ENCODE data around the gene TEAD4.

The TEAD4 gene

DNA sequence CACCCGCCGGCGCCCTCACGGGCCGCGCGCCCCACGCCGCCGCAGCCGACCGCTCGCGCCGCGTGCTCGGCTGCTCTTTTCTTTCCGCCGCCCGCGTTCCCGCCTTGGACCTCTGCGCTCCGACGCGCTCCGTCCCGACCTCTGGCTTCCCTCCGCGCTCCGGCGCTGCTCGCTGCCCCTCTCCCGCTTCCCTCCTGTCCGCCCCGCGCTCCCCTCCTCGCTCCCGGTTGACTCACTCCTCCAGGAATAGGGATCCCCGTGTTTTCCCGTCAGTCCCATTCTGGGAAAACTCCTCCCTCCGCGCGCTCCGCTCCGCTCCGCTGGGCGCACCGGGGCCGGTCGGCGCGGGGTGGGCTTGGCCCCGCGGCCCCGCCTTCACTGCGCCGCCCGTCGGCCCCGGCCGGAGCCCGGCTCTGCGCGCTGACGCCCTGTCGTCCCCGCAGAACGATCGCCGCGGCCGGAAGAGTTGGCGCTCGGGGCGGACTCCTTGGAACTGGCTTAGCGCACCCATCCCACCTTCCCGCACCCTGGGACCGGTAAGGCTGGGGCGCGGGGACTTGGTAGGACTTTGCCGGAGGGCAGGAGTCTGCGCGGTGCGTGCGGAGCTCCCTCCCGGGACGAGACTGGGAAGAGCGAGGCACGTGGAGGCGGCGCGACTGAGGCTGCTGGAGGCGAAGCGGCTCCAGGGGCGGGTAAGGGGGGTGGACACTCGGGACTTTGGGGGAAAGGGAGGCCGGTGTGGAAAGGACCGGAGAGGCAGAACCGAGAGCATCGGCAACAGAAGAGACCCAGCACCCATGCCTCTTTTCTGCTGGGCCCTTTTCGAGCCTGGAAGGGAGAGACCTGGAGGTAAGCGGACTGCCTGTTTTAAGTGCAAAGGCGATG, 550 bp downstream of the TEAD4 start:
- peaks cover 41% of the 10 kb centered on the region for H3K27me3 ChIP-seq (ENCODE audit: control insufficient read depth, insufficient read depth, low read length, poor library complexity, severe bottlenecking)
- no peaks in the 10 kb centered on the region for H3K9me3 ChIP-seq (ENCODE audit: control insufficient read depth, low read length)
- H3K4me3 ChIP-seq (ENCODE audit: insufficient read depth, low read depth, low read length), result peak overlapping the region; percentile 46
- H3K4me1 ChIP-seq (ENCODE audit: control insufficient read depth, insufficient read depth, low read length), result peaks cover 30% of the 10 kb centered on the region
- peak overlapping the region; percentile 63 for H3K27ac ChIP-seq (ENCODE audit: insufficient read depth, low read depth, low read length, poor library complexity, severe bottlenecking)
- 0% methylated on average over 104 of the region's 104 CpGs for WGBS, 2 experiments
- H3K36me3 ChIP-seq (ENCODE audit: control insufficient read depth, insufficient read depth, low read length), result no peaks in the 10 kb centered on the region

DNA sequence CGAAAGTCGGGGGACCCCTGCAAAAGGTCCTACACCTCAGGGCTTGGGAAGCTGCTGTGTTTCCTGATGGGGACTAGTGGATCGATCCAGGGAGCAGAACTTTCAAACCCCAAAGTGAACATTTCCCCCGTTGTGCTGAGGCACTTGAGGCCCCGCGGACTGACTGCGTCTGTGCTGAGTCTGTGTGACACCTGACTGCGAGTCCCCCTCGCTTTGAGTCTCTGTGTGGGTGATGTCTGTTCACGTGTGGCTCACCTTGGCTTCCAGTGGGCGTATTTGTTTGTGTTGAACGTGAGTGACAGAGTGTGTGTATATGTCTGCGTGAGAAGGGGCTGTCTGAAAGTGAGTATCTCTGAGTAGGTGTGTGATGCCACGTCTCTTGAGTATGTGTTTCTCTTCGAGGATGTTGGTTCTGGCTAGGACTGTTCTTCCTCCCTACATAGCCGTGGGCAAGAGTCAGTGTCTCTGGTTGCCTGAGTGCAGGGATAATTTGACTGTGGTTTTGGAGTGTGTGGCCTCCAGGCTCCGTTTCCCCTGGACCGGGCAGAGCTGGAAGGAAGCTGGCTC, 1.3 kb downstream of the TEAD4 start:
- WGBS, 2 experiments, result 3% methylated on average over 18 of the region's 18 CpGs
- H3K4me1 ChIP-seq (ENCODE audit: control insufficient read depth, insufficient read depth, low read length), result peaks cover 30% of the 10 kb centered on the region
- H3K9me3 ChIP-seq (ENCODE audit: control insufficient read depth, low read length), result no peaks in the 10 kb centered on the region
- H3K36me3 ChIP-seq (ENCODE audit: control insufficient read depth, insufficient read depth, low read length), result no peaks in the 10 kb centered on the region
- peaks cover 41% of the 10 kb centered on the region for H3K27me3 ChIP-seq (ENCODE audit: control insufficient read depth, insufficient read depth, low read length, poor library complexity, severe bottlenecking)
- H3K4me3 ChIP-seq (ENCODE audit: insufficient read depth, low read depth, low read length), result peak overlapping the region; percentile 46
- no peak overlapping the region for H3K27ac ChIP-seq (ENCODE audit: insufficient read depth, low read depth, low read length, poor library complexity, severe bottlenecking)

DNA sequence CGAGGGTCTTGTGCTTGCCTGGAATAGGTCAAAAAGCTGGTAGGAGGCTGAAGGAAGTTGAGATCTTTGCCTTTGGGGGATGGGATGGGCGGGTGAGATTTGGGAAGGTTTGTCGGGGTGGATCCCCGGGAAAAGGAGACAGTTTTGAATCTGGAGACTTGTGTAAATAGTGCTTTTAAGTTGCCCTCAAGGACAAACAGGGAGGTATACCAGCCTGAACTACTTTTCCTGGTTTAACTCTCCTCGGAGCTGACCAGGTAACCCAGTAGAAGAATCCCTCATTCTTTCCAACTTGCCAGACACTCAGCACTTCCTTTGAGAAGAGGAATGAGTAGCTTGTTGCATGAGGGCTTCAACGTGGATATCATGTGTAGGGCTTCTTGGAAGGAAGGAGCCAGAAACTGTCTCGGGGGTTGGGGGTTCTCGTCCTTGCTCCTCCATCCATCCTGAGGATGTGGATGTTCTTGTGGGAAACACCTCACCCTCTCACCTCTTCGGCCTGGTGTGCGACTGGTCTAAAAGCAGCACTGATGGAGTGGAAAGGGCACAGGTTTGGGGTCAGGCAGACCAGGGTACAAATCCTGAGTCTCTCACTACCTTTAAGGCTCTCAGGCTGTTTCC, 1.9 kb downstream of the TEAD4 start:
- no peaks in the 10 kb centered on the region for H3K36me3 ChIP-seq (ENCODE audit: control insufficient read depth, insufficient read depth, low read length)
- no peak overlapping the region for H3K27ac ChIP-seq (ENCODE audit: insufficient read depth, low read depth, low read length, poor library complexity, severe bottlenecking)
- WGBS, 2 experiments, result 28 to 30% methylated on average over 10 of the region's 10 CpGs
- H3K9me3 ChIP-seq (ENCODE audit: control insufficient read depth, low read length), result no peaks in the 10 kb centered on the region
- H3K4me1 ChIP-seq (ENCODE audit: control insufficient read depth, insufficient read depth, low read length), result peaks cover 30% of the 10 kb centered on the region
- H3K27me3 ChIP-seq (ENCODE audit: control insufficient read depth, insufficient read depth, low read length, poor library complexity, severe bottlenecking), result peaks cover 41% of the 10 kb centered on the region
- H3K4me3 ChIP-seq (ENCODE audit: insufficient read depth, low read depth, low read length), result peak overlapping the region; percentile 46

DNA sequence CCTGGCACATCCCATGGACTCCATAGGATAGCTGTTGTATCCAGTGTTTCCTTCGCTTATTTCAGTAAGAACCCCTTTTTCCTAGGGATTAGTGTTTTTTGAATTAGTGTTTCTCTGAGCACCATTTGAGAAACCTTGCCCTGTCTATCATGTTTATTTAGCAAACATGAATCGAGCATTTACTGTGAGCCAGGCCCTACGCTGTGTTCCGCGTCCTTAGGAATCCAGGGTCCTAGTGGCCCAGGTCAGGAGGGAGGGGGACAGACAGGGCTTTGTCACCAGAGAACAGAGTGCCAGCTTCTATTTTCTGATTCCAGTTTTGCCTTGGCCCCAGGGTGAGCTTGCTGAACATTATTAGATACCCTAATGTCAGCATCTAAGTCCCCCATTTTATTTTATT, 2.5 kb downstream of the TEAD4 start:
- no peaks in the 10 kb centered on the region for H3K9me3 ChIP-seq (ENCODE audit: control insufficient read depth, low read length)
- H3K4me3 ChIP-seq (ENCODE audit: insufficient read depth, low read depth, low read length), result no peak overlapping the region
- 63 to 64% methylated on average over 5 of the region's 5 CpGs for whole genome bisulfite sequencing, 2 experiments
- H3K36me3 ChIP-seq (ENCODE audit: control insufficient read depth, insufficient read depth, low read length), result no peaks in the 10 kb centered on the region
- H3K27ac ChIP-seq (ENCODE audit: insufficient read depth, low read depth, low read length, poor library complexity, severe bottlenecking), result no peak overlapping the region
- H3K27me3 ChIP-seq (ENCODE audit: control insufficient read depth, insufficient read depth, low read length, poor library complexity, severe bottlenecking), result peaks cover 41% of the 10 kb centered on the region
- peaks cover 30% of the 10 kb centered on the region for H3K4me1 ChIP-seq (ENCODE audit: control insufficient read depth, insufficient read depth, low read length)

DNA sequence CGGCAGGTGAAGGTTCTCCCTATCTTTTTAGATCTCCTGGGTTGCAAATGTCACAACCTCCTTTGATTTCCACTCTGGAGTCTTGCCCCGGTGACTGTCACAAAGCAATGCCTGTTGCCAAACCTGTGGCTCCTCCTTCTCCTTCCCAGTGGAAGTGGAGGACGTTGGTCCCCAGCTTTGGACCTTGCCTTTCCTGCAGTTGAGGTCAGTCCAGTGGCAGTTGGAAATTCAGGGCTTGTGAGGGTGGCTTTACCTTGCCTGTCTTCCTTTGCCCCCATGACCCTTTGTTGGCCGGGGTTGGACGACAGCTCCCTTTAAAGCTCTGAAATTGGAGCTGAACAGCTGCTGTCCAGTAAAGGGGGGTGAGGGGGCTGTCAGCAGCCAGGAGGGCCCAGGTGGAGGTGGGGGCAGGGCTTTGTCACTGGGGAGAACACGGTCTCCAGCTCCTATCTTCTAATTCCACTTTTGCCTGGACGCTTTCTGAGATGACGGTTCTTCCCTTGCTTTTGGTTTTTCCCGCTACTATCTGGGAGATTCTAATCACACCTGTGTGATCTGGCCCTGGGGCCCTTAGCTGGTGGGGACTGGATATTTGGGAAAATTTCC, 4.1 kb downstream of the TEAD4 start:
- WGBS, 2 experiments, result 45 to 49% methylated on average over 9 of the region's 9 CpGs
- H3K36me3 ChIP-seq (ENCODE audit: control insufficient read depth, insufficient read depth, low read length), result no peaks in the 10 kb centered on the region

DNA sequence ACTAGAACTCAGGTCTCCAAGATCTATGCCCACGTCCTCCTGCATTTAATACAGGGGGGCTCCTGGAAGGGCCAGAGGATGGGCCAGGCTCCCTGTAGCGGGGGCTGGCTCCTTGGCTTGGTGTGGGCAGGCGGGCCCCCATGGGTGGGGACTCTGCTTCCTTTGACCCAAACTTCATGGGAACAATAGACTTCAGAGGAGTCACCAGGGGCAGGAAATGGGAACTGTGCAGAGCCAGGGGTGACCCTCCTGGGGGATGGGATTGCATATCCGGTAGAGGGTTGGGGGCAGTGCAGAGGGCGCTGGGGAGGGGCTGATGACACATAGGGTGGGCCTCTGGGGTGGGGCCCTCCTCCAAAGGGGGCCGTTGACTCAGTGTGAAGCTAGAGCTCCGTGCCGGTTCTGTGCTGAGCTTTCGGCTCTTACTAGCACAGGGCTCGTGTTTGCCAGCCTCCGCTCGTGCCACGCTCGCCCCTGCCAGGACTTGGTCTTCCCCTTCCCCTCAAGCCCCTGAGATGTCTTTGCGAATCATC, 4.6 kb downstream of the TEAD4 start:
- 39 to 42% methylated on average over 15 of the region's 15 CpGs for WGBS, 2 experiments
- Histone ChIP-seq H3K27ac (ENCODE audit: insufficient read depth, low read depth, low read length, poor library complexity, severe bottlenecking) (no peak overlapping the region), H3K4me3 (ENCODE audit: insufficient read depth, low read depth, low read length) (no peak overlapping the region)

More for the DNA sequence above, 4.1 kb downstream of the TEAD4 start:
- Histone ChIP-seq H3K4me3 (ENCODE audit: insufficient read depth, low read depth, low read length) (no peak overlapping the region), H3K27ac (ENCODE audit: insufficient read depth, low read depth, low read length, poor library complexity, severe bottlenecking) (no peak overlapping the region), H3K9me3 (ENCODE audit: control insufficient read depth, low read length) (no peaks in the 10 kb centered on the region), H3K4me1 (ENCODE audit: control insufficient read depth, insufficient read depth, low read length) (peaks cover 26% of the 10 kb centered on the region), H3K27me3 (ENCODE audit: control insufficient read depth, insufficient read depth, low read length, poor library complexity, severe bottlenecking) (peaks cover 29% of the 10 kb centered on the region)

DNA sequence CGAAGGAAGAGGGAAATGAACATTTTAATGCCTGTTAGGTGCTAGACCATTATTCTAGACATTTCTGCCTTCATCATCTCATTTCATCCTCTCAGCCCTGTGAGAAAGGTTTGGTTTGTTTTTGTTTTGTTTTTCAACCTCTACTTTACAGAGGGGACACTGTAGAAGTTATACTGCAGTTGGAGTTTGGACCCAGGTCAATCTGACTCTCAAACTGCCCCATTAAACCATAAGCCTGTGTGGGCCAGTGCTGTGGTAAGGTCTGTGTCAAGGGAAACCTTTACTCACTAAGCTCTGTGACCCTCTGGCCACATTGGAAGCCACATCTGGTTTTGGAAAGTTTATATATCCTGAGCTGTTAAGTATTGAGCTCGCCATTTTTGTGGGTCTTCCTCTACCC, 8.5 kb downstream of the TEAD4 start:
- Histone ChIP-seq H3K9me3 (ENCODE audit: control insufficient read depth, low read length) (no peaks in the 10 kb centered on the region), H3K4me1 (ENCODE audit: control insufficient read depth, insufficient read depth, low read length) (peaks cover 11% of the 10 kb centered on the region), H3K27ac (ENCODE audit: insufficient read depth, low read depth, low read length, poor library complexity, severe bottlenecking) (no peak overlapping the region), H3K4me3 (ENCODE audit: insufficient read depth, low read depth, low read length) (no peak overlapping the region), H3K36me3 (ENCODE audit: control insufficient read depth, insufficient read depth, low read length) (no peaks in the 10 kb centered on the region), H3K27me3 (ENCODE audit: control insufficient read depth, insufficient read depth, low read length, poor library complexity, severe bottlenecking) (no peaks in the 10 kb centered on the region)
- WGBS, 2 experiments, result 94 to 100% methylated on average over 2 of the region's 2 CpGs

More for the DNA sequence above, 4.6 kb downstream of the TEAD4 start:
- Histone ChIP-seq H3K36me3 (ENCODE audit: control insufficient read depth, insufficient read depth, low read length) (no peaks in the 10 kb centered on the region), H3K4me1 (ENCODE audit: control insufficient read depth, insufficient read depth, low read length) (peaks cover 23% of the 10 kb centered on the region), H3K9me3 (ENCODE audit: control insufficient read depth, low read length) (no peaks in the 10 kb centered on the region), H3K27me3 (ENCODE audit: control insufficient read depth, insufficient read depth, low read length, poor library complexity, severe bottlenecking) (peaks cover 24% of the 10 kb centered on the region)

DNA sequence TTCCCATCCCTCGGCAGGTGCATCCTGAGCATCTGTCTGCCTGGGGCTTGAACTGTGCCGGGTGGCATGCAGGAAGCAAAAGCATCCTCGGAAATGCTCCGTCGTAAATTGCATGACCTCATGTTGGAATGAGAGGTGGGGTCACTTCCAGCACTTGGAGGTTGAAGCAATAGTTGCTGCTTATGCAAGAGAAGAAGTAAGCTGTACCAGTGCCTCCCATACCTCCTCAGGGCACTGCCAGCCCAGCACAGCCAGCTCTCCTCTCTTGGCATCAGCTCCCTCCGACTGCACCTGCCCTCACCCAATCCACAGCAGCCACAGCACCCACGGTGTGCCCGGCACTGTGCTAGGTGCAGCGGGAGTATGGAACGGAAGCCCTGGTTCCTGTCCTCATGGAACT, 11.5 kb downstream of the TEAD4 start:
- no peaks in the 10 kb centered on the region for H3K36me3 ChIP-seq (ENCODE audit: control insufficient read depth, insufficient read depth, low read length)
- no peaks in the 10 kb centered on the region for H3K9me3 ChIP-seq (ENCODE audit: control insufficient read depth, low read length)
- H3K27ac ChIP-seq (ENCODE audit: insufficient read depth, low read depth, low read length, poor library complexity, severe bottlenecking), result no peak overlapping the region
- 95 to 96% methylated on average over 10 of the region's 10 CpGs for WGBS, 2 experiments
- no peak overlapping the region for H3K4me3 ChIP-seq (ENCODE audit: insufficient read depth, low read depth, low read length)
- H3K4me1 ChIP-seq (ENCODE audit: control insufficient read depth, insufficient read depth, low read length), result peaks cover 3% of the 10 kb centered on the region
- H3K27me3 ChIP-seq (ENCODE audit: control insufficient read depth, insufficient read depth, low read length, poor library complexity, severe bottlenecking), result no peaks in the 10 kb centered on the region

DNA sequence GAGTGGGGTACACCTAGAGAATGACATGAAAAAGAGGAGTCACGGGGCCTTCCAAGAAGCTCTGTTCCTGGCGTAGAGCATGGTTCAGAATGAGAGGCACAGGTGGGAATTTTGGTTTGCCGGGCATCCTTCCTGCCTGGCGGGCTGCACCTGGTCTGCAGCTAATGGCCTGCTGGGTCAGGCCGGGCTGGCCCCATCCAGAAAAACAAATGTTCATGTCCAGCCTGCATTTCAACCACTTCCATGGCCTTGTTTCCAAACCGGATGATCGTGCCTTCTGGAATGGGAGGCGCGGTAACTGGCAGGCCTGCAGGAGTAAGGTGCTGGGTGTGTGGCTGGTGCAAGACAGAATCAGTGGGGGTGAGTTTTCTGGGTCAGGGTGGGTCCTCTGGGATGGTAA, 14.4 kb downstream of the TEAD4 start:
- H3K4me3 ChIP-seq (ENCODE audit: insufficient read depth, low read depth, low read length), result no peak overlapping the region
- no peaks in the 10 kb centered on the region for H3K36me3 ChIP-seq (ENCODE audit: control insufficient read depth, insufficient read depth, low read length)
- no peaks in the 10 kb centered on the region for H3K27me3 ChIP-seq (ENCODE audit: control insufficient read depth, insufficient read depth, low read length, poor library complexity, severe bottlenecking)
- H3K9me3 ChIP-seq (ENCODE audit: control insufficient read depth, low read length), result no peaks in the 10 kb centered on the region
- no peak overlapping the region for H3K27ac ChIP-seq (ENCODE audit: insufficient read depth, low read depth, low read length, poor library complexity, severe bottlenecking)
- WGBS, 2 experiments, result 94 to 96% methylated on average over 9 of the region's 9 CpGs
- H3K4me1 ChIP-seq (ENCODE audit: control insufficient read depth, insufficient read depth, low read length), result peaks cover 12% of the 10 kb centered on the region

DNA sequence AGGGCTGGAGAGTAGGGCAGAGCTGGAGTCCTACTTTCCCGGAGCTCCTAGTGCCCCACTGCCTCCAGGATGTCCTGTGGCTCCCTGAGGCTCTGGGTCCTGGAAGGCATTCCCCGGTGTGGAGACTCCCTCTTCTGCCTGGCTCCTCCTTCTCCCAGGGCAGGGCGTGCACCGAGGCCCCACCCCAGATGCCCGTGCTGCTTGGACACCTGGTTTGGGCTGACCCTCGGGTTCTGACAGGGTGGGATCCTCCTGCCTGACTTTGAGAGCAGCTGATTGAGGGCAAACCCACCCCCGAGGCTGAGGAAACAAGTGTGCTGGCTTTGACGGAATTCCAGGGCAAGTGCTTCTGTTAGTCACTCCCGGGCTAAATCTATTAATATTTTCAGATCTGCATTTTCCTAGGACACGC, 15.4 kb downstream of the TEAD4 start:
- H3K4me3 ChIP-seq (ENCODE audit: insufficient read depth, low read depth, low read length), result no peak overlapping the region
- 70 to 71% methylated on average over 10 of the region's 10 CpGs for WGBS, 2 experiments
- peaks cover 12% of the 10 kb centered on the region for H3K4me1 ChIP-seq (ENCODE audit: control insufficient read depth, insufficient read depth, low read length)
- H3K9me3 ChIP-seq (ENCODE audit: control insufficient read depth, low read length), result no peaks in the 10 kb centered on the region
- no peak overlapping the region for H3K27ac ChIP-seq (ENCODE audit: insufficient read depth, low read depth, low read length, poor library complexity, severe bottlenecking)
- H3K27me3 ChIP-seq (ENCODE audit: control insufficient read depth, insufficient read depth, low read length, poor library complexity, severe bottlenecking), result no peaks in the 10 kb centered on the region
- H3K36me3 ChIP-seq (ENCODE audit: control insufficient read depth, insufficient read depth, low read length), result no peaks in the 10 kb centered on the region
